NT2/D1 (cell line): ENCODE results near the gene IRAK2.

Source experiments
- DNase-seq: peaks from one replicate; pipeline ENCODE4 v3.0.0-alpha.2; 2011; ENCODE audit warnings: low read depth, low spot score
- H3K27me3 ChIP-seq: 2 replicates; pipeline ENCODE4 v1.6.0; 2011; ENCODE audit warnings: mild to moderate bottlenecking; ENCODE audit not compliant: insufficient read length, insufficient read depth
- H3K36me3 ChIP-seq: 2 replicates; pipeline ENCODE4 v1.6.1; 2011; ENCODE audit warnings: mild to moderate bottlenecking, low read length, mixed read lengths; ENCODE audit not compliant: insufficient read depth, insufficient read length
- H3K4me1 ChIP-seq: 2 replicates; pipeline ENCODE4 v1.5.1; 2011; ENCODE audit not compliant: insufficient read depth, insufficient read length
- H3K4me3 ChIP-seq: 2 replicates; pipeline ENCODE4 v1.5.1; 2011; ENCODE audit warnings: low read depth; ENCODE audit not compliant: insufficient read length
- H3K9ac ChIP-seq: 2 replicates; pipeline ENCODE4 v1.6.0; 2011; ENCODE audit warnings: low read depth; ENCODE audit not compliant: insufficient read length
- H3K9me3 ChIP-seq: 2 replicates; pipeline ENCODE4 v1.5.1; 2011; ENCODE audit warnings: mild to moderate bottlenecking, low read length; ENCODE audit not compliant: insufficient read depth
- SUZ12 ChIP-seq: IDR thresholded peaks from 2 replicates; pipeline ENCODE4 v1.6.1; 2011; ENCODE audit not compliant: insufficient read length, insufficient read depth; ENCODE audit errors: extremely low read depth
- YY1 ChIP-seq: IDR thresholded peaks from 2 replicates; pipeline ENCODE4 v1.6.1; 2011; ENCODE audit not compliant: insufficient read length, insufficient read depth
- ZNF274 ChIP-seq: IDR thresholded peaks from 2 replicates; pipeline ENCODE4 v1.6.1; 2011; ENCODE audit warnings: mild to moderate bottlenecking, low read depth, low read length

Gene IRAK2

DNA sequence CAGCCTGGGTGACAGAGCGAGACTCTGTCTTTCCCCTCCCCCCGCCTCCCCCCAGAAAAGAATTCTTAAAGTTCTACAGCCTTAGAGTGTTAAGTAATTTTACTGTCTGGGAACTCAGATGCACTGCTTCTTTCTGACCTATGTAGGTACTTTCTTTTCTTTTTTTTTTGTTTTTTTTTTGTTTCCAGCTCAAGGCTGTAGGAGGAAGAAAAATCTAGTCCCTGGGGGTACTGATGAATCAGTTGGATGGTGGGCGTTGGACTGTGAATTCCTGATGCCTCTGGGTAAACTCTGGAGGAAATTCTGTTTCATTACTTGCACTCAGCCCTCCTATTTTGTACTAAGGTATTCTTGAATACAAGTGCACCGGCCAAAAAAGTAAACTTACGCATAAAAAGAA is 117.2 kb downstream of the IRAK2 start:
- H3K4me1 ChIP-seq = peaks cover 16% of the 10 kb centered on the region
- no peak for DNase-seq
- no peaks in the 10 kb centered on the region for H3K9me3 ChIP-seq
- H3K27me3 ChIP-seq = no peaks in the 10 kb centered on the region
- no peak overlapping the region for H3K9ac ChIP-seq
- H3K36me3 ChIP-seq = peaks cover 64% of the 10 kb centered on the region
- no peak for TF ChIP-seq SUZ12
- no peak for TF ChIP-seq ZNF274
- TF ChIP-seq YY1 = no peak
- H3K4me3 ChIP-seq = no peak overlapping the region

DNA sequence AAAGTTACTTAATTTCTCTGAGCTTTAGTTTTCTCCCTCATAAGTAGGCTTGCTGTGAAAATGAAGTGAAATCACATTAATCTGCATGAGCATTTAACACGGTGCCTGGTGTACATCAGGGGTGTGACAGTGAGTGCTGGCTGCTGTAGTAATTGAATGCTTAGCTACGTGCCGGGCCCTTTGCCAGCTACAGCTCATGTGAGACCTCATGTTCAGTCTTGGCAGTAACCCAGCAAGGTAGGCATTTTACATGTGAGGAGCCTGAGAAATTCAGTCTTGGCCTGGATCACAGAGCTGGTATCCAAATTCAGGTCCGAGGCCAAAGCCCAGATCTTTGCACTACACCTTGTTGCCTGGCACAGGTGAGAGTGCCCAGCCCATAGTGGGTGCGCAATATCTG is 118.9 kb downstream of the IRAK2 start:
- H3K9ac ChIP-seq = no peak overlapping the region
- no peaks in the 10 kb centered on the region for H3K9me3 ChIP-seq
- no peak for DNase-seq
- peaks cover 29% of the 10 kb centered on the region for H3K4me1 ChIP-seq
- no peaks in the 10 kb centered on the region for H3K27me3 ChIP-seq
- TF ChIP-seq ZNF274 (no peak), YY1 (no peak), SUZ12 (no peak)
- H3K36me3 ChIP-seq = peaks cover 61% of the 10 kb centered on the region
- no peak overlapping the region for H3K4me3 ChIP-seq

DNA sequence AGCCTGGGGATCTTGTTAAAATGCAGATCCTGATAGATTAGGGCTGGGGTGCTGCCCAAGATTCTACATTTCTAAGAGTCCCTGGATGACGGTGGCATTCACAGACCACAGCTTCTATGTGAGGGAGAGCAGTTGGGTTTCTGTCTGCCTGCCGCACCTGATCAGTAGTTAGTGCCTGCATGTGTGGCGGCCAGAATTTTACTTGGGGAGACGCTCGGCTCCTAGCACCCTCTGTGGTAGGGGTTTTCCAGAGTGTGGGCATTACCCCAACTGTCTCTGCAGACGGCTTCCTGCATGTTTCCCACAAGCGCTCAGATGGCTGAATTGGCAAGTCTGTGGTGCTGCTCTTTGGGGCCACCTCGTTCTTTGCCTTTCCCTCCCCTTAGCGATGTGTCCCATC is 119.8 kb downstream of the IRAK2 start:
- no peak for TF ChIP-seq YY1
- TF ChIP-seq ZNF274 = no peak
- no peak for TF ChIP-seq SUZ12
- Histone ChIP-seq H3K4me1 (peaks cover 36% of the 10 kb centered on the region), H3K36me3 (peaks cover 59% of the 10 kb centered on the region)

DNA sequence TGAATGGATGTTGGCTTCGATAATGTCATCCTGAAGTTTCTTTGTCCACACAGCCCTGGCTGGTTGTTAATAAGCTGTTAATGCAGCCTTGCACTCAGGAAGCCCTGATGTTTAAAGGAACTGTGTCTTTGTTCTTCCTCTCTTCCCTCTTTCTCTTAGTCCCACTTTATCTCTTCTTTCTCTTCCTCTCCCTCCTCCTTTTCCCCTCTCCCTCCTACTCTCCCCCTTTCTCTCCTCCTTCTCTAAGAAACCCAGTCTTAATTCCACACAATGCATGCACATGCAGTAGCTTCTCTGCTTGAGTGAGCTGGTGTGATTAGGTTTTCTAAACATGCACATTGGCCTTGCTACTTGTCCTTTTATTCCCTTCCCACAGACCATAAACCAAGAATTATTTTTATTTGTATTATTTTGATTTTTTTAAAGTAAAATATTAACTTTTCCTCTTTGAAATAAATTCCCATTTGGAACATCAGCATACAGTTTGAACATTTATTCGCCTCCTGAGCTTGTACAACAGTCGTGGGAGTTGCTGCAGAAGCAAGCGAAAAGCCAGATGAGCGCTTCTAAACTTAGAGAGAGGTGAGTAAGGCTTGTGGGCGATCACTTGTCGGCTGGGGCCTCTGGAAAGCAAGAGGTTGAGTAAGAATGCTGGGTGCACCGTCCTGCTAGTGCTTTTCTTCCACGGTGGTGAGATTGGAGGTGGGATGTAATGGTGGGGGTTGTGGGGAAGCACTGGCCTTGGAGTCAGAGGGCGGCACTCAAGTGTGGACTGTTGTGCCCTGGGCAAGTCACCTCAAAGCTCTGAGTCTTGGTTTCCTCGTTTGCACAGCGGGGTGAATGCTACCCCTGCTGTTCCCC is 120.8 kb downstream of the IRAK2 start:
- no peak for DNase-seq
- Histone ChIP-seq H3K36me3 (peaks cover 50% of the 10 kb centered on the region), H3K4me1 (peaks cover 44% of the 10 kb centered on the region), H3K27me3 (no peaks in the 10 kb centered on the region), H3K9ac (no peak overlapping the region), H3K9me3 (no peaks in the 10 kb centered on the region), H3K4me3 (no peak overlapping the region)
- no peak for TF ChIP-seq ZNF274
- TF ChIP-seq SUZ12 = no peak
- TF ChIP-seq YY1 = no peak

More for the DNA sequence above, 119.8 kb downstream of the IRAK2 start:
- H3K27me3 ChIP-seq = no peaks in the 10 kb centered on the region
- no peaks in the 10 kb centered on the region for H3K9me3 ChIP-seq
- H3K9ac ChIP-seq = no peak overlapping the region
- no peak overlapping the region for H3K4me3 ChIP-seq
- DNase-seq = no peak

DNA sequence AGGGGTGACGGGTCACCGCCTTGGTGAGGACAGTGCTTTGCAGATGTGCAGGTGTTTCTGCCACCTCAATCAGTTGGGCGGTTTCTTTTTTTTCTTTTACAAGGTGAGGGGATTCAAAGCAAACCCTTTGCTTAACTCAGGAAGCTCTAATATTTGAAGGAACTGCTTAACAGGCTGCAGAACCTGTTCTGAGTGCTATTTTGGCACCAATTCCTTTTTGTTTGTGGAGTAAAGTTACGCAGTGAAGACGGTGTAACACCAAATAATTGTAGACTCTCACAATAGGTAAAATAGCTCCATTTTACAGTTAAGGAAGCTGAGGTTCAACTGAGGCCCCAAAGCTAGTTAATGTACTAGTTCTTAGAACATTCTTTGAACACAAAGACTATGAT is 121.4 kb downstream of the IRAK2 start:
- TF ChIP-seq SUZ12 = no peak
- no peak for TF ChIP-seq YY1
- TF ChIP-seq ZNF274 = no peak
- no peak for DNase-seq
- H3K27me3 ChIP-seq = no peaks in the 10 kb centered on the region
- H3K36me3 ChIP-seq = peaks cover 48% of the 10 kb centered on the region
- H3K9ac ChIP-seq = no peak overlapping the region
- no peaks in the 10 kb centered on the region for H3K9me3 ChIP-seq
- no peak overlapping the region for H3K4me3 ChIP-seq
- H3K4me1 ChIP-seq = peaks cover 50% of the 10 kb centered on the region

DNA sequence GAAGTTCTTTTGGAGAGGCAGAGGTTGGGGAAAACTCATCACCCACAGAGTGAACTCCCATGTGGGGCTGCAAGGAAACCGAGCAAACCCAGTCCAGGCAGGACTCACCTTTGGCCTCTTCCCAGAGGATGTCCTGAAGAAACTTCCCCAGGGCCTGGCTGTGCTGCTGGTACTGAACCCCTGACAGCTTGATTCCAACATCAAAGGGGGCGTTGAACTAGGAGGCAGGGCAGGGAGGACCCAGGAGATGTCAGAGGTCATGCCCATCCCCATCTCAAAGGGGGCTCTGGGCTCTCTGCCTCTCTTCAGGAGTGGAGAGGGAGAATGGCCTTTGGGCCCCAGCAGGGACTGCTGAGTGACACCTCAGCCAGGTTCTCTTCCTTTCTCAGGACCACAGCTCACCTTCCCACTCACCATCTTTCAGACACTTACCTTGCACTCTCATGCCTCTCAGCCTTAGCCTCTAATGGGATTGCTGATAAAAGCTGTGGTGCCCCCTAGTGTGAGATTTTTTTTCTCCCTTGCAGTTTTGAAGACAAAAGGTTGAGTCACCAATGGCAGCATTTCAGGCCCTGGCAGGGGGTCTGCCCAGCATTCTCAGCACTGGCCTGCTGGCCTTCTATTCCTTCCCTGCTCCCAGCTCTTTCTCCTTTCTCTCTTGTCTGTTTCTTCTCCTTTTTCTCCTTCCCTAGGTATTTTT is 122.0 kb downstream of the IRAK2 start:
- peaks cover 53% of the 10 kb centered on the region for H3K36me3 ChIP-seq
- peak; percentile 88 for DNase-seq
- TF ChIP-seq YY1 (no peak), SUZ12 (no peak), ZNF274 (no peak)
- no peaks in the 10 kb centered on the region for H3K9me3 ChIP-seq
- no peak overlapping the region for H3K9ac ChIP-seq
- H3K27me3 ChIP-seq = no peaks in the 10 kb centered on the region
- H3K4me1 ChIP-seq = peaks cover 52% of the 10 kb centered on the region
- H3K4me3 ChIP-seq = no peak overlapping the region

DNA sequence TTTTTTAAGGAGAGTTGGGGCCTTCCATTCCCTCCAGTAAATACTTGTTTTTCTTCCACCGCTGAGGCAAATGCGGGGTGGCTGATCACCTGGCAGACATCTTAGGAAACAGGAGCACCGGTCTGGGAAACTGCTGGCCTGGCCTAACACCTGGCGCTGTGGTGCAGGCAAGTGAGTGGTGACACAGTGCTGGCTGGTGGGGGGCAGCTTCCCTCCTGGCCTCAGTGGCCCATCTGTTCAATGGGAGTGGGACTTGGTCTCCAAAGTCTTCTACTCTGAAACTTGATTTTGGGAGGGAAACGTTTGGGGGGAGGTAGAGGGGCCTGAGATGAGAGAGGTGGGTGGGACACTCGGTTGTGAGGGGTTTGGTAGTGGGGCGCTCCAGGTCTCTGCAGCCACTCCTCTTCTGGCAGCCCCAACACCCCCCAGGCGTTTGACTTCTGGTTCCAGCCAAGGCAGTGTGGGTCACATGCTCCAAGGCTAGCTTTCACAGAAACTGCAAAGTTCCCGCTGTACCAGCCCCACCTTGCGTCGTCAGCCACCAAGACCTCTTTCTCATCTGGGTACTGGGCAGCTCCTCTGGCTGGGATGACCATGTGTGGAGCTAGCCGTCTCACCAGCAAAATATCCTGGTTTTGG is 123.3 kb downstream of the IRAK2 start:
- TF ChIP-seq YY1 = no peak
- no peak for DNase-seq
- H3K36me3 ChIP-seq = peaks cover 59% of the 10 kb centered on the region
- H3K27me3 ChIP-seq = no peaks in the 10 kb centered on the region
- H3K9me3 ChIP-seq = no peaks in the 10 kb centered on the region
- no peak overlapping the region for H3K9ac ChIP-seq
- H3K4me3 ChIP-seq = no peak overlapping the region
- H3K4me1 ChIP-seq = peaks cover 52% of the 10 kb centered on the region
